Stomach (tissue), 9 donors: ENCODE data around the gene TOM1. TPM values are rescaled to one million over a fixed set of nuclear protein-coding genes. Genes with fewer than 3 reads are reported as not detected.

Experiments
- DNase-seq, 2 donors: peaks; one replicate each; pipeline versions ENCODE4 v3.0.0 to v3.0.0-alpha.2; 2013 to 2019
- H3K27ac ChIP-seq, 5 donors: fragments of 200-600 bp in 4 of 5; sonication (generic) in 4 of 5; one replicate each; pipeline ENCODE4 v1.5.1; 2013 to 2019; ENCODE audit warnings: mild to moderate bottlenecking in 1 of 5, moderate library complexity in 1 of 5
- H3K27me3 ChIP-seq, 3 donors: fragments of 200-600 bp; sonication (generic); one replicate each; pipeline ENCODE4 v1.5.1; 2017 to 2019; ENCODE audit warnings: mixed run types in 1 of 3
- H3K36me3 ChIP-seq, 4 donors: fragments of 200-600 bp; sonication (generic); 1 replicate in 3 of 4; 2 replicates in 1 of 4; pipeline ENCODE4 v1.5.1; 2016 to 2019
- H3K4me1 ChIP-seq, 4 donors: fragments of 200-600 bp; sonication (generic); one replicate each; pipeline ENCODE4 v1.5.1; 2016 to 2019
- H3K4me3 ChIP-seq, 4 donors: fragments of 200-600 bp; sonication (generic) in 3 of 4; one replicate each; pipeline ENCODE4 v1.5.1; 2016 to 2019; ENCODE audit warnings: mild to moderate bottlenecking in 1 of 4
- H3K9me3 ChIP-seq, 4 donors: fragments of 200-600 bp; sonication (generic); one replicate each; pipeline ENCODE4 v1.5.1; 2016 to 2019
- CTCF ChIP-seq, 7 experiments: fragments of 450-650 bp in 4 of 7; fragments of 200-600 bp in 3 of 7; sonication (generic) in 3 of 7; IDR thresholded peaks; one replicate each; pipeline ENCODE4 v1.5.1; 2016 to 2019; ENCODE audit warnings: antibody characterized with exemption in 7 of 7, control low read depth in 2 of 7, mild to moderate bottlenecking in 1 of 7
- EP300 ChIP-seq: sonication (generic); formaldehyde crosslinking; IDR thresholded peaks from one replicate; pipeline ENCODE4 v1.6.1; 2017; ENCODE audit warnings: antibody characterized with exemption
- POLR2A ChIP-seq, 4 donors: fragments of 450-650 bp; IDR thresholded peaks; one replicate each; pipeline ENCODE4 v1.6.1; 2016; ENCODE audit warnings: antibody characterized with exemption in 4 of 4, control low read depth in 2 of 4, mild to moderate bottlenecking in 1 of 4, moderate library complexity in 1 of 4
- POLR2AphosphoS5 ChIP-seq, 3 donors: sonication (generic); formaldehyde crosslinking; IDR thresholded peaks; one replicate each; pipeline ENCODE4 v1.6.1; 2016; ENCODE audit warnings: antibody characterized with exemption in 3 of 3
- WGBS, 5 donors: extraction: QIAGEN DNeasy Blood & Tissue Kit in 3 of 5; methylation state at CpG; one replicate each; pipeline versions ENCODE4 v1.1.5 to v1.1.7; 2013 to 2018; 5-methylcytosine and 5-hydroxymethylcytosine counted together
- intact Hi-C: fragments of 100-400 bp; cut with DNase I; formaldehyde crosslinking; loops from one replicate; pipeline ENCODE4 v1.15.1; 2023; ENCODE audit warnings: low total_unique reads
- polyA plus RNA-seq, 3 donors: library from polyadenylated mRNA; stranded (reverse); fragments of 200-250 nt; gene quantifications; one replicate each; pipeline ENCODE4 v1.2.3, GENCODE V29; 2013
- total RNA-seq, 5 donors: library from RNA; depleted of rRNA; stranded (reverse); fragments of >200 nt; gene quantifications; one replicate each; pipeline versions ENCODE4 v1.1.0 to v1.2.3, GENCODE V29; 2014 to 2016
- donor health status: healthy with polysubstance abuse.
- donor health status: Bipolar disorder and iron deficiency.
- donor health status: healthy.

TOM1 gene
- total and polyA plus RNA-seq, 8 donors = 17.3 to 150 (median 40.5) TPM

- H3K4me3 ChIP-seq = no peak overlapping the region
- H3K9me3 ChIP-seq = no peaks in the 10 kb centered on the region
- H3K4me1 ChIP-seq = peaks cover 6 to 18% (median 12%) of the 10 kb centered on the region in 4 donors
- H3K36me3 ChIP-seq = peaks cover 79 to 95% (median 93%) of the 10 kb centered on the region in 4 donors
- no peak overlapping the region for H3K27ac ChIP-seq
- no peaks in the 10 kb centered on the region for H3K27me3 ChIP-seq
- no peak for DNase-seq
- TF ChIP-seq EP300 (no peak), POLR2A (IDR thresholded peaks at IDR 0.05) (no peak), POLR2AphosphoS5 (IDR thresholded peaks at IDR 0.05) (no peak), CTCF (IDR thresholded peaks at IDR 0.05) (no peak)
- WGBS, 5 donors = 59 to 72% (median 68%) methylated on average over 4 to 9 of the region's 9 CpGs
- intact Hi-C loops = no loop called here
Measured at GRCh38 chr22:35334004-35334403, 34.3 kb downstream of the TOM1 start.

- peaks cover 83 to 100% (median 99%) of the 10 kb centered on the region in 4 donors for H3K36me3 ChIP-seq
- no peak overlapping the region for H3K27ac ChIP-seq
- no peaks in the 10 kb centered on the region for H3K9me3 ChIP-seq
- no peaks in the 10 kb centered on the region for H3K27me3 ChIP-seq
- intact Hi-C loops = no loop called here
- H3K4me1 ChIP-seq = peaks cover 2 to 4% (median 3%) of the 10 kb centered on the region in 4 donors
- DNase-seq = no peak
- no peak overlapping the region for H3K4me3 ChIP-seq
- 77 to 93% (median 86%) methylated on average over 6 to 7 of the region's 7 CpGs for WGBS, 5 donors
- TF ChIP-seq POLR2AphosphoS5 (IDR thresholded peaks at IDR 0.05) (no peak), POLR2A (IDR thresholded peaks at IDR 0.05) (no peak), EP300 (no peak), CTCF (IDR thresholded peaks at IDR 0.05) (no peak)
Measured at GRCh38 chr22:35335468-35335867, 35.8 kb downstream of the TOM1 start.

- no peak for TF ChIP-seq CTCF (IDR thresholded peaks at IDR 0.05)
- TF ChIP-seq POLR2AphosphoS5 (IDR thresholded peaks at IDR 0.05) = no peak
- TF ChIP-seq POLR2A (IDR thresholded peaks at IDR 0.05) = no peak
- no peak for TF ChIP-seq EP300
- DNase-seq = peak in 1 of 2 donors; percentile 79
- WGBS, 5 donors = 57 to 82% (median 71%) methylated on average over 9 to 12 of the region's 12 CpGs
- no peaks in the 10 kb centered on the region for H3K9me3 ChIP-seq
- H3K27me3 ChIP-seq = no peaks in the 10 kb centered on the region
- intact Hi-C loops = no loop called here
- no peak overlapping the region for H3K27ac ChIP-seq
- H3K36me3 ChIP-seq = peaks cover 85 to 100% (median 99%) of the 10 kb centered on the region in 4 donors
- no peak overlapping the region for H3K4me3 ChIP-seq
- H3K4me1 ChIP-seq = no peaks in the 10 kb centered on the region
Measured at GRCh38 chr22:35335936-35336781, 36.5 kb downstream of the TOM1 start.

GRCh38 chr22:35337932-35338331 lies 38.2 kb downstream of the TOM1 start:
- TF ChIP-seq POLR2A (IDR thresholded peaks at IDR 0.05) = no peak
- TF ChIP-seq EP300 = no peak
- TF ChIP-seq POLR2AphosphoS5 (IDR thresholded peaks at IDR 0.05) = no peak
- TF ChIP-seq CTCF (IDR thresholded peaks at IDR 0.05) = no peak
- Histone ChIP-seq H3K4me3 (no peak overlapping the region), H3K36me3 (peaks cover 73 to 100% (median 99%) of the 10 kb centered on the region in 4 donors), H3K27ac (no peak overlapping the region), H3K9me3 (no peaks in the 10 kb centered on the region), H3K4me1 (no peaks in the 10 kb centered on the region), H3K27me3 (no peaks in the 10 kb centered on the region)
- intact Hi-C loops = no loop called here
- no peak for DNase-seq
- WGBS, 5 donors = 87 to 97% (median 92%) methylated on average over 4 of the region's 4 CpGs
